ENCODE measurements around the gene CRELD1. TPM values are rescaled to one million over a fixed set of nuclear protein-coding genes. Genes with fewer than 3 reads are reported as not detected.

The CRELD1 gene
- total and polyA plus RNA-seq, 10 of the 15 experiments (the other 5 are each of a cell fraction or from before 2014, with no cell fraction given): 1.3 to 15.9 (median 8.8) TPM

- TF ChIP-seq USF2 (IDR thresholded peaks at IDR 0.05; ENCODE audit: borderline replicate concordance, low read depth, low read length) (no peak), POLR2A (IDR thresholded peaks at IDR 0.05; ENCODE audit: low read depth, low read length) (peak; percentile 95), YY1 (IDR thresholded peaks at IDR 0.05; ENCODE audit: low read depth, low read length) (peak; percentile 67; the same call in 1 of the 2 replicates), MTA2 (IDR thresholded peaks at IDR 0.05; ENCODE audit: low read depth) (peak; percentile 77; the same call in 1 of the 2 replicates), POLR2AphosphoS5 (IDR thresholded peaks at IDR 0.05; ENCODE audit: low read length) (peak; percentile 94), MYB (IDR thresholded peaks at IDR 0.05; ENCODE audit: borderline replicate concordance, low read depth, low read length) (no peak), ZBED1 (IDR thresholded peaks at IDR 0.05; ENCODE audit: borderline replicate concordance) (no peak), RUNX3 (IDR thresholded peaks at IDR 0.05; ENCODE audit: low read length) (peak; percentile 68), CHD2 (IDR thresholded peaks at IDR 0.05; ENCODE audit: borderline replicate concordance, low read depth, low read length) (peak; percentile 34; the same call in 1 of the 2 replicates), EZH2 (IDR thresholded peaks at IDR 0.05; ENCODE audit: borderline replicate concordance, control insufficient read depth, low read depth, low read length) (no peak), PAX8 (IDR thresholded peaks at IDR 0.05) (no peak), FOXM1 (IDR thresholded peaks at IDR 0.05; ENCODE audit: low read depth, low read length) (no peak), SMARCA5 (IDR thresholded peaks at IDR 0.05) (peak; percentile 93), MXI1 (IDR thresholded peaks at IDR 0.05; ENCODE audit: low read depth, low read length) (peak; percentile 56; the same call in 1 of the 2 replicates), HDGF (IDR thresholded peaks at IDR 0.05) (peak; percentile 56; the same call in 1 of the 2 replicates), KLF5 (IDR thresholded peaks at IDR 0.05; ENCODE audit: partially characterized antibody) (no peak), EP300 (IDR thresholded peaks at IDR 0.05; ENCODE audit: borderline replicate concordance in 1 of 2, control insufficient read depth in 1 of 2, low read depth in 2 of 2, low read length in 2 of 2) (0 out of 4 replicates have a peak, but pooled peaks of 1 of the 2 experiments have one; percentile 7), E2F4 (IDR thresholded peaks at IDR 0.05; ENCODE audit: low read depth, low read length) (no peak)
- TF ChIP-seq, protein P1, sequence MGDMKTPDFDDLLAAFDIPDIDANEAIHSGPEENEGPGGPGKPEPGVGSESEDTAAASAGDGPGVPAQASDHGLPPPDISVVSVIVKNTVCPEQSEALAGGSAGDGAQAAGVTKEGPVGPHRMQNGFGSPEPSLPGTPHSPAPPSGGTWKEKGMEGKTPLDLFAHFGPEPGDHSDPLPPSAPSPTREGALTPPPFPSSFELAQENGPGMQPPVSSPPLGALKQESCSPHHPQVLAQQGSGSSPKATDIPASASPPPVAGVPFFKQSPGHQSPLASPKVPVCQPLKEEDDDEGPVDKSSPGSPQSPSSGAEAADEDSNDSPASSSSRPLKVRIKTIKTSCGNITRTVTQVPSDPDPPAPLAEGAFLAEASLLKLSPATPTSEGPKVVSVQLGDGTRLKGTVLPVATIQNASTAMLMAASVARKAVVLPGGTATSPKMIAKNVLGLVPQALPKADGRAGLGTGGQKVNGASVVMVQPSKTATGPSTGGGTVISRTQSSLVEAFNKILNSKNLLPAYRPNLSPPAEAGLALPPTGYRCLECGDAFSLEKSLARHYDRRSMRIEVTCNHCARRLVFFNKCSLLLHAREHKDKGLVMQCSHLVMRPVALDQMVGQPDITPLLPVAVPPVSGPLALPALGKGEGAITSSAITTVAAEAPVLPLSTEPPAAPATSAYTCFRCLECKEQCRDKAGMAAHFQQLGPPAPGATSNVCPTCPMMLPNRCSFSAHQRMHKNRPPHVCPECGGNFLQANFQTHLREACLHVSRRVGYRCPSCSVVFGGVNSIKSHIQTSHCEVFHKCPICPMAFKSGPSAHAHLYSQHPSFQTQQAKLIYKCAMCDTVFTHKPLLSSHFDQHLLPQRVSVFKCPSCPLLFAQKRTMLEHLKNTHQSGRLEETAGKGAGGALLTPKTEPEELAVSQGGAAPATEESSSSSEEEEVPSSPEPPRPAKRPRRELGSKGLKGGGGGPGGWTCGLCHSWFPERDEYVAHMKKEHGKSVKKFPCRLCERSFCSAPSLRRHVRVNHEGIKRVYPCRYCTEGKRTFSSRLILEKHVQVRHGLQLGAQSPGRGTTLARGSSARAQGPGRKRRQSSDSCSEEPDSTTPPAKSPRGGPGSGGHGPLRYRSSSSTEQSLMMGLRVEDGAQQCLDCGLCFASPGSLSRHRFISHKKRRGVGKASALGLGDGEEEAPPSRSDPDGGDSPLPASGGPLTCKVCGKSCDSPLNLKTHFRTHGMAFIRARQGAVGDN (IDR thresholded peaks at IDR 0.05): 0 out of 2 replicates have a peak, but pooled peaks have one; percentile 60
- TF ChIP-seq, protein P2, sequence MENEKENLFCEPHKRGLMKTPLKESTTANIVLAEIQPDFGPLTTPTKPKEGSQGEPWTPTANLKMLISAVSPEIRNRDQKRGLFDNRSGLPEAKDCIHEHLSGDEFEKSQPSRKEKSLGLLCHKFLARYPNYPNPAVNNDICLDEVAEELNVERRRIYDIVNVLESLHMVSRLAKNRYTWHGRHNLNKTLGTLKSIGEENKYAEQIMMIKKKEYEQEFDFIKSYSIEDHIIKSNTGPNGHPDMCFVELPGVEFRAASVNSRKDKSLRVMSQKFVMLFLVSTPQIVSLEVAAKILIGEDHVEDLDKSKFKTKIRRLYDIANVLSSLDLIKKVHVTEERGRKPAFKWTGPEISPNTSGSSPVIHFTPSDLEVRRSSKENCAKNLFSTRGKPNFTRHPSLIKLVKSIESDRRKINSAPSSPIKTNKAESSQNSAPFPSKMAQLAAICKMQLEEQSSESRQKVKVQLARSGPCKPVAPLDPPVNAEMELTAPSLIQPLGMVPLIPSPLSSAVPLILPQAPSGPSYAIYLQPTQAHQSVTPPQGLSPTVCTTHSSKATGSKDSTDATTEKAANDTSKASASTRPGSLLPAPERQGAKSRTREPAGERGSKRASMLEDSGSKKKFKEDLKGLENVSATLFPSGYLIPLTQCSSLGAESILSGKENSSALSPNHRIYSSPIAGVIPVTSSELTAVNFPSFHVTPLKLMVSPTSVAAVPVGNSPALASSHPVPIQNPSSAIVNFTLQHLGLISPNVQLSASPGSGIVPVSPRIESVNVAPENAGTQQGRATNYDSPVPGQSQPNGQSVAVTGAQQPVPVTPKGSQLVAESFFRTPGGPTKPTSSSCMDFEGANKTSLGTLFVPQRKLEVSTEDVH (IDR thresholded peaks at IDR 0.05; ENCODE audit: low read depth, partially characterized antibody): no peak
- TF ChIP-seq, protein P3, sequence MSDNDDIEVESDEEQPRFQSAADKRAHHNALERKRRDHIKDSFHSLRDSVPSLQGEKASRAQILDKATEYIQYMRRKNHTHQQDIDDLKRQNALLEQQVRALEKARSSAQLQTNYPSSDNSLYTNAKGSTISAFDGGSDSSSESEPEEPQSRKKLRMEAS (IDR thresholded peaks at IDR 0.05; ENCODE audit: low read depth, low read length): no peak
These were observed 43.2 kb upstream of the CRELD1 start, which contains the start of gene JAGN1 (continued) for GRCh38 chr3:9890249-9891071.
